Hematopoietic multipotent progenitor cell treated with erythropoietin and hydrocortisone succinate and interleukin-3 and kit ligand, for 17 days (in vitro differentiated cells): ENCODE results near the gene KIAA1671.

Experiments used
- DNase-seq: peaks from one replicate; pipeline ENCODE4 v3.0.0-alpha.2; 2015; ENCODE audit warnings: low spot score

Gene KIAA1671

GRCh38 chr22:25014896-25015755 lies 62.6 kb downstream of the KIAA1671 start:
- no peak for DNase-seq

- DNase-seq, result no peak
Measured at GRCh38 chr22:25016311-25016710, 63.8 kb downstream of the KIAA1671 start.

- no peak for DNase-seq
Measured at GRCh38 chr22:25018009-25018408, 65.5 kb downstream of the KIAA1671 start.

- no peak for DNase-seq
Measured at GRCh38 chr22:25019427-25020184, 67.1 kb downstream of the KIAA1671 start.

DNA sequence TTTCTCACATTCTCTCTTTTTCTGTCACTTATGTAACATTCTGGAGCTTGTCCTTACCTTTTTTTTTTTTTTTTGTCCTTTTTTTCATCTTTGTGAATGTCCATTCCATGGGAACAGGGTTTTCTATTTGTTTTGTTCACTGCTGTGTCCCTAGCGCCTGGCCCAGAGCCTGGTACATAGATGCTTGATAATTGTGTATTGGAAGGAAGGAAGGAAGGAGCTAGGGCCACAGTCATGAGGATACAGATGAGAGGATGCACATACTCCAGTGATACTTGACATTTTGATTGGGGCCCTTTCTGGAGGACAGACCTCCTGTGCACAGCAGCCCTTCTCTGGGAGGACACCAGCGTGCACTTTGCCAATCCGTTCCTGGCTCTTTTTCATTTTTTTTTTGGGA lies 68.9 kb downstream of the KIAA1671 start:
- no peak for DNase-seq

- DNase-seq, result no peak
Measured at GRCh38 chr22:25021976-25022711, 69.6 kb downstream of the KIAA1671 start.

GRCh38 chr22:25023879-25024278 lies 71.4 kb downstream of the KIAA1671 start:
- DNase-seq, result no peak

DNA sequence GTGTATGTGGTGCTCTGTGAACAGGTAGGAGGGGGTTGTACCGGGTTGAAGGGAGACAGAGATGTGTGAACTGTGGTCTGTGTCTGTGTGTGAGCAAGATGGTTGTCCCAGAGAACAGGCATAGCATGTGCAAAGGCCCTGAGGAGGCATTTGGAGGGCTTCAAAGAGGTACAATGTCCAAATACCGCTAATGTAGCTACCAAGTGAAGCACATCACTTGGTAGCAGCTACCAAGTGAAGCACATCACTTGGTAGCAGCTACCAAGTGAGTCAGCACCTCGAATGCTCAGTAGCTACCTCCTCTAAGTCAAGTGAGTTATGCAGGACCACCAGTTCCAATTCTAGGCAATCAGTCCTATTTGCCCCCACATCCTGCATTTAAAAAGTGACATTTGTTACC lies 72.4 kb downstream of the KIAA1671 start:
- DNase-seq, result no peak

DNA sequence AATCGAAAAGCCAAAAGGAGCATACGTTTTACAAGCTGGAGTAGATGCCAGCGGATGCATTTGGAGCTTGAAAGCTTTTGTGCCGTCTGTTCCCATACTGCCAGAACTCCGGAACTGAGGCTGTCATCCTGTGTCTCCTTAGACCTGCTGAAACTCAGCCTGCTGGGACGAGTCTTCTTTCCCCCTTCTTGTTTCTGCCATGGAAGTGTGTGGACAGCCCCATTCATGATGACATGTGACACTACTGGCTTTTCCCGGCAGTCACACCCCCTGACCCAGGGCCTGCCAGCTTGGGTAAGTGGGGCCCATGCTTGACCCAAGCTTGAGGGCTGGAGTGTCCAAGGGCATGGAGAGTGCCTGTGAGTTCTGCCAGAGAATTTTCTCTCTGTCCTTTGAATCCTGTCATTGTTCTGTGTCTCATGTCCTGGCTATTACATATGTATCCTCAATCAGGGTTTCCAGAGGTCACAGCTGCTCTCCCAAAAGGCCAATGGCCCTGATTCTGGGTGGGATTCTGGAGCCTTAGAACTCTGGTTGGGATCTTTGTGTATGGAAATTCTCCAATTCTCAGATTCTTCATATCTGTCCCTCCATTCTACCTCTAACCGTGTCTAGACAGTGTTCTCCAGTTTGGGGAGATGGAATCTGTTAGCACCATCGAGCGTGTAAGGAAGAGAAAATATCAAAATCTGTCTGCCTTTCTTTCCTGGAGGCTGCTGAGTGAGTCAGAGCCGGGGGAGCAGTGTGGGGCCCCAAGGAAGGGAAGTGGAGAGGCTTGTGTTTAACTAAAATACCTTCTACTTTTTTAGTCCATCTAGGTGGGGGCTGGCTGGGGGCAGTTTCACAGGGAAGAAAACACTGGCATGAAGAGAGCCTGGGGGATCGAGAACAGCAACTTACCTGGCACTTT lies 73.2 kb downstream of the KIAA1671 start:
- DNase-seq, result no peak

- DNase-seq, result no peak
Measured at GRCh38 chr22:25027043-25027906, 74.8 kb downstream of the KIAA1671 start.

GRCh38 chr22:25027959-25028840 lies 75.7 kb downstream of the KIAA1671 start:
- DNase-seq, result no peak

DNA sequence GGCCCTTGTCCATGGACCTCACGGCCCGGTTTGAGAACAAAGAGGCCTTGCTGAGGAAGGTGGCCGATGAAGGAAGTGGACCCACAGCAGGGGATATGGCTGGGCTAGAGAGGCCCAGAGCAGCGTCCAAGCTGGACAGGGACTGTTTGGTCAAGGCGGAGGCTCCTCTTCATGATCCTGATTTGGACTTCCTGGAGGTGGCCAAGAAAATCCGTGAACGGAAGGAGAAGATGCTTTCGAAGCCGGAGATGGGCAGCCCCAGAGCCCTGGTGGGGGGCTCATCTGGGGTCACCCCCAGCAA lies 76.3 kb downstream of the KIAA1671 start:
- DNase-seq, result no peak

- DNase-seq, result no peak
Measured at GRCh38 chr22:25029181-25029580, 76.7 kb downstream of the KIAA1671 start.

- no peak for DNase-seq
Measured at GRCh38 chr22:25030636-25031035, 78.1 kb downstream of the KIAA1671 start.

GRCh38 chr22:25032066-25032465 lies 79.5 kb downstream of the KIAA1671 start:
- DNase-seq, result no peak

DNA sequence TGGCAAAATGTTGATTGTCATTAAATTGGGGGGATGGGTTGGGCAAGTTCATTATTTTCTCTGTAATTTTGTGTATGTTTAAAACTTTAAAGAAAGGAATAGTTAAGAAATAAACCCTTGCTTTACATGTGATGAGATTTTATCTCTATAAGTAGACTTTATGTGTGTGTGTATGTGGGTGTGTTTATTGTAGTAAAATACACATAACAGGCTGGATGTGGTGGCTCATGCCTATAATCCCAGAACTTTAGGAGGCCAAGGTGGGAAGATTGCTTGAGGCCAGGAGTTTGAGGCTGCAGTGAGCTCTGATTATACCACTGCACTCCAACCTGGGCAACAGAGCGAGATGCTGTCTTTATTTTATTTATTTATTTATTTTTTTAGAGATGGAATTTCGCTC lies 83.2 kb downstream of the KIAA1671 start:
- no peak for DNase-seq

- DNase-seq, result no peak
Measured at GRCh38 chr22:25038239-25038638, 85.7 kb downstream of the KIAA1671 start.

- no peak for DNase-seq
Measured at GRCh38 chr22:25038771-25039170, 86.3 kb downstream of the KIAA1671 start.

- DNase-seq, result no peak
Measured at GRCh38 chr22:25039255-25039654, 86.7 kb downstream of the KIAA1671 start.

- DNase-seq, result no peak
Measured at GRCh38 chr22:25039754-25040153, 87.2 kb downstream of the KIAA1671 start.
